ENCODE results near the gene KCNJ12. TPM values are rescaled to one million over a fixed set of nuclear protein-coding genes. Genes with fewer than 3 reads are reported as not detected.

The KCNJ12 gene
- total RNA-seq, 4 donors from 2014 or later = 0.51 to 11.8 (median 5.3) TPM

DNA sequence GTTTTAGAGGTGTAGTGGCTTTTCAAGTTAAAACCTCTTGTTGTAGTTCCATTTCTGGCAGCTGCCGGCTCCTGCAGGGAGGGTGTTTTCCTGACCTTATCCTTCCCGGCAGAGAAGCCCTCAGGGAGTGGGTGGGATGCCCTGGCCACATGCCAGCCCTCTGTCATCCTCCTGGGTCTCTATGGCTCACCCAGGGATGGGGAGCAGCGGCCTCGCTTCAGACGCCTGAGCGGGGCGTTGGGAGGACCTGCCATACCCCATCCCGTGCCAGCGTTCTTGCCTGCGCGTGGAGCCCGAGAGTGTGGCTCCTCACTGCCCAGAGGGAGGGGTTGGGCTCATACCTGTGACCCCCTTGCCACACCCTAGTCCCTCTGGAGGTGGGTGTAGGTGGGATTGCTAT is 11.9 kb downstream of the KCNJ12 start:
- intact Hi-C loops (cut with DNase I; ENCODE audit: low total_unique reads) = no loop called here
- TF ChIP-seq POLR2A (IDR thresholded peaks at IDR 0.05) = no peak
- TF ChIP-seq, protein P1, sequence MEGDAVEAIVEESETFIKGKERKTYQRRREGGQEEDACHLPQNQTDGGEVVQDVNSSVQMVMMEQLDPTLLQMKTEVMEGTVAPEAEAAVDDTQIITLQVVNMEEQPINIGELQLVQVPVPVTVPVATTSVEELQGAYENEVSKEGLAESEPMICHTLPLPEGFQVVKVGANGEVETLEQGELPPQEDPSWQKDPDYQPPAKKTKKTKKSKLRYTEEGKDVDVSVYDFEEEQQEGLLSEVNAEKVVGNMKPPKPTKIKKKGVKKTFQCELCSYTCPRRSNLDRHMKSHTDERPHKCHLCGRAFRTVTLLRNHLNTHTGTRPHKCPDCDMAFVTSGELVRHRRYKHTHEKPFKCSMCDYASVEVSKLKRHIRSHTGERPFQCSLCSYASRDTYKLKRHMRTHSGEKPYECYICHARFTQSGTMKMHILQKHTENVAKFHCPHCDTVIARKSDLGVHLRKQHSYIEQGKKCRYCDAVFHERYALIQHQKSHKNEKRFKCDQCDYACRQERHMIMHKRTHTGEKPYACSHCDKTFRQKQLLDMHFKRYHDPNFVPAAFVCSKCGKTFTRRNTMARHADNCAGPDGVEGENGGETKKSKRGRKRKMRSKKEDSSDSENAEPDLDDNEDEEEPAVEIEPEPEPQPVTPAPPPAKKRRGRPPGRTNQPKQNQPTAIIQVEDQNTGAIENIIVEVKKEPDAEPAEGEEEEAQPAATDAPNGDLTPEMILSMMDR (IDR thresholded peaks at IDR 0.05) = no peak
- no peaks in the 10 kb centered on the region for H3K4me1 ChIP-seq
- no peaks in the 10 kb centered on the region for H3K9me3 ChIP-seq
- H3K27me3 ChIP-seq = no peaks in the 10 kb centered on the region
- DNase-seq = no peak
- no peak overlapping the region for H3K4me3 ChIP-seq
- no peak overlapping the region for H3K27ac ChIP-seq
- no peaks in the 10 kb centered on the region for H3K36me3 ChIP-seq

DNA sequence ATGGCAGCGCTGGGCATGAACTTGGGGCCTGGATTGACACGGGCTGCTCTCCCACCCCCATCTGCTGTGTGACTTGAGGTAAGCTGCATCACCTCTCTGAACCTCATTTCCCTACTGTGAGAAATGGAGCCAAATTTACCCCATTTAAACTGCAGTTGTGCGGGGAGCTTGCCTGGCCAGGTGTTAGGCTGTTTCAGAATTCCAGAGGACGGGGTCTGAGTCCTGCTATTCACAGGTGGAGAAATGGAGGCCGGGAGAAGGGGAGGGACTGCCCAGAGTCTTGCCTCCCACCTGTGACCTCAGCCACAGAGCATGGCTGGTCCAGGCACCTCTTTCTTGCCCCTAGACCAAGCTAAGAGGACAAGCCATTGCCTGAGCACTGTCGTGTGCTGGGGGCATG is 12.8 kb downstream of the KCNJ12 start:
- Histone ChIP-seq H3K27ac (no peak overlapping the region), H3K27me3 (no peaks in the 10 kb centered on the region), H3K4me1 (no peaks in the 10 kb centered on the region), H3K36me3 (no peaks in the 10 kb centered on the region), H3K4me3 (no peak overlapping the region), H3K9me3 (no peaks in the 10 kb centered on the region)
- DNase-seq = no peak
- intact Hi-C loops (cut with DNase I; ENCODE audit: low total_unique reads) = no loop called here
- TF ChIP-seq, protein P1 (IDR thresholded peaks at IDR 0.05) = no peak
- no peak for TF ChIP-seq POLR2A (IDR thresholded peaks at IDR 0.05)

DNA sequence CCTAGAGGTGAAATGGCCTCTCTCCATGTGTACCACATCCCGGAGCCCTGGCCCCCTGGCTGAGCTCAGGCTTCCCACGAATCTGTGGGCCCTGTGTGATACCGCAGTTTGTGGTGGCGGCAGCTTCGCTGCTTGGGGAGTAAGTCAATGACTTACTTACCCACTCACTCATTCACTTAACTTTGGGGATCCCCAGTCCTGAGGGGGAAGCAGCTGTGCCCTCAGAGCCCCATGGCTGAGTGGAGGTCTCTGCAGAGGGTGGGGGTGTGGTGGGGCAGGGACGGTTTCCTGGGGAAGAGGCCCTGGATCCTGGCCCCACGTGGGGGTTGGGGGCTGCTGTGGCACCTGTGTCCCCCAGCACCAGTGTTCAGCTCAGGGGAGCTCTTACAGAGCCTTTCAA is 13.2 kb downstream of the KCNJ12 start:
- no peaks in the 10 kb centered on the region for H3K9me3 ChIP-seq
- intact Hi-C loops (cut with DNase I; ENCODE audit: low total_unique reads) = no loop called here
- H3K27me3 ChIP-seq = no peaks in the 10 kb centered on the region
- H3K4me1 ChIP-seq = no peaks in the 10 kb centered on the region
- no peaks in the 10 kb centered on the region for H3K36me3 ChIP-seq
- TF ChIP-seq, protein P1 (IDR thresholded peaks at IDR 0.05) = no peak
- no peak for TF ChIP-seq POLR2A (IDR thresholded peaks at IDR 0.05)
- no peak overlapping the region for H3K27ac ChIP-seq
- no peak for DNase-seq
- no peak overlapping the region for H3K4me3 ChIP-seq

DNA sequence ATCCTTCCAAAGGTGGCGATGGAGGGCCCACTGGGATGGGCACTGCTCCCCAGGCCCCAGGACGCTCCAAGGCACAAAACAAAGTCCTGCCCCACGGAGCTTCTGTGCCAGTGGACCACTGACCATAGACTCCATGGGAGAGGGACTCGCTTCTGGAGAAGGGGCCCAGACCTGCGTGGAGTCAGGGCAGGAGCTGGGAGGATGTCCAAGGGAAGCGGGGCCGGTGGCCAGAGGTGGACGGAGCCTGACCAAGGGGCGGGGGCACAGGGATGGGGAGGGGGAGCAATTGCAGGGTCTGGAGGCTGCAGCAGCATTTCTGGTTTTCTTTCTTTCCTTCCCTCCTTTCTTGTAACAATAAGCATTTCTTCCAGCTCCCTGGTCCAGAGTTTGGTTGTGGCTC is 14.1 kb downstream of the KCNJ12 start:
- no peaks in the 10 kb centered on the region for H3K9me3 ChIP-seq
- no peak for DNase-seq
- no peak overlapping the region for H3K27ac ChIP-seq
- no peaks in the 10 kb centered on the region for H3K36me3 ChIP-seq
- intact Hi-C loops (cut with DNase I; ENCODE audit: low total_unique reads) = no loop called here
- no peak overlapping the region for H3K4me3 ChIP-seq
- no peak for TF ChIP-seq POLR2A (IDR thresholded peaks at IDR 0.05)
- TF ChIP-seq, protein P1 (IDR thresholded peaks at IDR 0.05) = no peak
- no peaks in the 10 kb centered on the region for H3K4me1 ChIP-seq
- H3K27me3 ChIP-seq = no peaks in the 10 kb centered on the region

DNA sequence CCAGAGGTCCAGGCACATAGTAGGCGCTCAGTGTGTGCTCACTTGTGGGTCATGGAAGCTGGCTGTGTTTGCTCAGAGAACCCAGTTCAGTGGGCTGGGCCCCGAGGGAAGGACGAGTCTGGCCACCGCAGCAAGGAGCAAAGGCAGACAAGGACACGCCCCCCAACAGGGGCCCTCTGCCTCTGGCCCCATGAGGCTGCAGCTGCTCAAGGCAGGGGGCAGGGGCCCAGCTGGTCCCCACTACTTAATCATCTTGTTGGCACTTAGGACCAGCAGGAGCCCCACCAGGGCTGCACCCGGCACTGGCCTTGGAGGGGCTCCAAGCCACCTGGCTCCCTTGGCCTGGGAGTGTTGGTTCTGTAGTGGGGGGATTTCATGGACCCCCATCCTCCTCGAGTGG is 16.1 kb downstream of the KCNJ12 start:
- TF ChIP-seq, protein P1 (IDR thresholded peaks at IDR 0.05) = no peak
- TF ChIP-seq POLR2A (IDR thresholded peaks at IDR 0.05) = no peak
- no peaks in the 10 kb centered on the region for H3K4me1 ChIP-seq
- no peak for DNase-seq
- no peak overlapping the region for H3K27ac ChIP-seq
- H3K36me3 ChIP-seq = no peaks in the 10 kb centered on the region
- intact Hi-C loops (cut with DNase I; ENCODE audit: low total_unique reads) = no loop called here
- no peaks in the 10 kb centered on the region for H3K9me3 ChIP-seq
- H3K4me3 ChIP-seq = no peak overlapping the region
- H3K27me3 ChIP-seq = no peaks in the 10 kb centered on the region
